Lower leg skin (tissue), 4 donors: ENCODE results near the gene AHCYL1. TPM values are rescaled to one million over a fixed set of nuclear protein-coding genes. Genes with fewer than 3 reads are reported as not detected.

Experiments used
- DNase-seq, 2 donors: peaks; one replicate each; pipeline ENCODE4 v3.0.0-alpha.2; 2019; ENCODE audit warnings: low spot score in 2 of 2
- H3K4me3 ChIP-seq: fragments of 200-600 bp; sonication (generic); 2 replicates; pipeline ENCODE4 v1.5.1; 2017; ENCODE audit warnings: mild to moderate bottlenecking, low read depth; ENCODE audit not compliant: poor library complexity, severe bottlenecking
- POLR2A ChIP-seq, 2 donors: fragments of 450-650 bp; IDR thresholded peaks; one replicate each; pipeline ENCODE4 v1.6.1; 2016 to 2017; ENCODE audit warnings: antibody characterized with exemption in 2 of 2, mild to moderate bottlenecking in 1 of 2, moderate library complexity in 1 of 2
- WGBS, 2 donors: methylation state at CpG; one replicate each; pipeline ENCODE4 v1.1.5; 2018; 5-methylcytosine and 5-hydroxymethylcytosine counted together
- intact Hi-C: fragments of 100-400 bp; cut with DNase I; formaldehyde crosslinking; loops from one replicate; pipeline ENCODE4 v1.15.0; 2023; ENCODE audit warnings: low total_unique reads
- total RNA-seq, 4 donors: library from RNA; depleted of rRNA; stranded (reverse); fragments of >200 nt; gene quantifications; one replicate each; pipeline ENCODE4 v1.1.0, GENCODE V29; 2016
- TF ChIP-seq, protein P1 (sequence below), 3 donors: fragments of 450-650 bp; IDR thresholded peaks; one replicate each; pipeline ENCODE4 v1.5.1; 2016; ENCODE audit warnings: antibody characterized with exemption in 3 of 3, mild to moderate bottlenecking in 3 of 3, moderate library complexity in 2 of 3

Gene AHCYL1
- total RNA-seq, 4 donors from 2014 or later: 42.3 to 54.4 (median 47.8) TPM

DNA sequence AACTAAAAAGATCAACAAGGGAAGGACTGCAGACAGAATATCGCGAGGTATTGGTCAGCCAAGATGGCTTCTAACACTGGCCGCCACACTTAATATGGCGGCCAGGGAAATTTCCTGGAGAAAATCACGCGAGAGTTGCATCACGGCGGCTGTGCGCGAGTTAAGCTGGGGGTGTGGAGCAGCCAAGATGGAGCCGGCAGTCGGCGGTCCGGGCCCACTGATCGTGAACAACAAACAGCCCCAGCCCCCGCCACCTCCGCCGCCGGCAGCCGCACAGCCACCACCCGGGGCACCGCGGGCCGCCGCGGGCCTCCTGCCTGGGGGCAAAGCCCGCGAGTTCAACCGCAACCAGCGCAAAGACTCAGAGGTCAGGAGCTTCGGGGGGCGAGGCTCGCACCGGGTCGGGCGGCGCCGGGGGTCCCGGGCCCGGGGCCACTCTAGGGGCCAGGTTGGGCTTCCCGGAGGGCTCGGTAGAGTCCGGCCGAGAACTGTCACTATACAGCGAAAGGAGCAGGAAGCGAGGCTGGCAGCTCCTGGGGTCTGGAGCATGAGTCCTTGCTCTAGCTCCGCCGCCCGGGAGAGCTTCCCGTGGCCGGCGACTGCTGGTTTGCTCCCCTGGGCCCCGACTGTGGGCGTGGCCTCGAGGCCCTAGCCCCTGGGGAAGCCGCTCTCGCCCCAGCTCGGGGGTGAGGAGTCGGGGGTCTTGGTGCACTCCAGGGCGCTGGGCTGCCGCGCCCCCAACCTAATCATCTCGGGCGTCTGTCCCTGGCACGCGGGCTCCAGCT lies 50.1 kb downstream of the AHCYL1 start, which contains the start of gene STRIP1:
STRIP1 (plus strand) TSS at position 174 of the 785 bp plus-strand sequence; CDS start at position 188, 14 bp downstream.
- TF ChIP-seq, protein P1, sequence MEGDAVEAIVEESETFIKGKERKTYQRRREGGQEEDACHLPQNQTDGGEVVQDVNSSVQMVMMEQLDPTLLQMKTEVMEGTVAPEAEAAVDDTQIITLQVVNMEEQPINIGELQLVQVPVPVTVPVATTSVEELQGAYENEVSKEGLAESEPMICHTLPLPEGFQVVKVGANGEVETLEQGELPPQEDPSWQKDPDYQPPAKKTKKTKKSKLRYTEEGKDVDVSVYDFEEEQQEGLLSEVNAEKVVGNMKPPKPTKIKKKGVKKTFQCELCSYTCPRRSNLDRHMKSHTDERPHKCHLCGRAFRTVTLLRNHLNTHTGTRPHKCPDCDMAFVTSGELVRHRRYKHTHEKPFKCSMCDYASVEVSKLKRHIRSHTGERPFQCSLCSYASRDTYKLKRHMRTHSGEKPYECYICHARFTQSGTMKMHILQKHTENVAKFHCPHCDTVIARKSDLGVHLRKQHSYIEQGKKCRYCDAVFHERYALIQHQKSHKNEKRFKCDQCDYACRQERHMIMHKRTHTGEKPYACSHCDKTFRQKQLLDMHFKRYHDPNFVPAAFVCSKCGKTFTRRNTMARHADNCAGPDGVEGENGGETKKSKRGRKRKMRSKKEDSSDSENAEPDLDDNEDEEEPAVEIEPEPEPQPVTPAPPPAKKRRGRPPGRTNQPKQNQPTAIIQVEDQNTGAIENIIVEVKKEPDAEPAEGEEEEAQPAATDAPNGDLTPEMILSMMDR (IDR thresholded peaks at IDR 0.05): no peak
- TF ChIP-seq POLR2A (IDR thresholded peaks at IDR 0.05): no peak
- H3K4me3 ChIP-seq: peak within 1 kb of the TSS; percentile 100
- peak; percentile 94 to 98 for DNase-seq
- WGBS, 2 donors: 0 to 1% methylated on average over 21 to 30 of the region's 66 CpGs
- intact Hi-C loops: no loop called here

DNA sequence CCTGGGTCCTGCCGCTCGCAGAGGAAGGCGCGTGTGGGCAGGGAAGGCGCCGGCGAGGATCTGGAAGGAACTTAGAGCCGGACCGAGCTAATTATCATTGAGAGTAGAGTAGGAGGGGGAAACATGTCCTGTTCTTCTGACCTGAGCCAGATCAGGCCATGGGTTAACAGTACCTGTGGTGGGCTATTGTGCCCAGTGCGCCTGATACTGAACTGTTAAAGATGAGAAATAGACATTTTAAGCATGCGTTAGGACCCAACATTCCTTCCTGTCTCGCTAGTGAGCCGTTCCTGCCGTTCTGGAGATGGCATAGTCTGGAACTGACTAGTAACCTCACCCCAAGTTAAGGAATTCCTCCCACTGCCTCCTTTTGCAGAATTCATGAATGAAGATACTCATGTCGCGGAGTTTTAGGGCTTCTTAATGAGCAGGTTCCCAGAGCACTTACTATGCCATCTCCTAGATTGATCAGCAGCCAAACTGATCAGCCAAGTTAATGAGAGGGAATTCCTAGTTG lies 50.7 kb downstream of the AHCYL1 start:
- 5 to 6% methylated on average over 14 to 15 of the region's 16 CpGs for WGBS, 2 donors
- intact Hi-C loops: no loop called here
- no peak for DNase-seq
- H3K4me3 ChIP-seq: peak overlapping the region; percentile 100
- TF ChIP-seq POLR2A (IDR thresholded peaks at IDR 0.05): no peak
- TF ChIP-seq, protein P1 (IDR thresholded peaks at IDR 0.05): no peak

DNA sequence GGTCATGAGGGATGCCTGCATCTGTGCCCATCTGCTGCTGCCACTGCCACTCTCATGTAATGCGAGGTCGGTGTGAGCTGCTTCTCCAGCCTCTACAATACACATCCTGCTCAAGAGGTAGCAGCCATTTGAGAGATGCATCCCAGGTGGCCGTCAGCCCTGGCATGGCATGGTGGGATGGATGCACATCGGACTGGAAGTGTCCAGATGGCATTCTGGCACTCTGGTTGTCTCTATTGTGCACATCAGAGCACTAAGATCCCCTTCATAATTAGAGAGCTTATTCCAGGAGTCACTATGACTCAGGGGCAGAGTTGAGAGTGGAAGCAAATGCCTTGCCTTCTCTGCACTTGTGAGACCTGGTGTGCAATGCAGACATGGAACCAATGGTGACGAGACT lies 53.7 kb downstream of the AHCYL1 start:
- peak in 1 of 2 donors; percentile 52 for DNase-seq
- TF ChIP-seq, protein P1 (IDR thresholded peaks at IDR 0.05): no peak
- no peak for TF ChIP-seq POLR2A (IDR thresholded peaks at IDR 0.05)
- intact Hi-C loops: no loop called here
- 90 to 98% methylated on average over 5 of the region's 5 CpGs for WGBS, 2 donors
- H3K4me3 ChIP-seq: no peak overlapping the region

- DNase-seq: peak in 1 of 2 donors; percentile 58
- intact Hi-C loops: no loop called here
- TF ChIP-seq, protein P1 (IDR thresholded peaks at IDR 0.05): no peak
- TF ChIP-seq POLR2A (IDR thresholded peaks at IDR 0.05): no peak
- H3K4me3 ChIP-seq: no peak overlapping the region
- WGBS, 2 donors: 91 to 93% methylated on average over 4 of the region's 4 CpGs
Observed at GRCh38 chr1:110039641-110040040, 55.1 kb downstream of the AHCYL1 start.

DNA sequence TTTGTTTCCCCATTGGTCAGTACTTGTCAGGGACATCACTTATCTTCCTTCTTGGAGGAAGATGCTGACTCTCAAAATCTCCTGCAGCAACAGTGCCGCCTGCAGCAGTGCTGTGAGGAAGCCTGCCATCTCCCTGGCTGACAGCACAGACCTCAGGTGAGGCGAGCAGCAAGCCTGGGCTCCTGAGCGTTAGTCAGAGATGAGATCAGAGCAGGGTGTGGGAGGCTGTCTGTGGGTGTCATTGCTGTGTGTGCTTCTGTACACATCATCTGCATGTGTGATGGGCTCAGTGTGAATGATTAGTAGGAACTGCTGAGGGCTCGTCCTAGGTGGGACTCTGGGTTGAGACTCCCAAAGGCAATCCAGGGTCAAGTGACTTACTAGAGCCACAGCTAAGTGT lies 56.0 kb downstream of the AHCYL1 start:
- intact Hi-C loops: no loop called here
- TF ChIP-seq, protein P1 (IDR thresholded peaks at IDR 0.05): no peak
- no peak for TF ChIP-seq POLR2A (IDR thresholded peaks at IDR 0.05)
- no peak overlapping the region for H3K4me3 ChIP-seq
- DNase-seq: peak in 1 of 2 donors; percentile 40
- WGBS, 2 donors: 85 to 86% methylated on average over 4 of the region's 4 CpGs
